ENCODE measurements around the gene PRKAG2. TPM values are rescaled to one million over a fixed set of nuclear protein-coding genes. Genes with fewer than 3 reads are reported as not detected.
A peak's percentile ranks its signal among the peaks of the same experiment; 100 is the strongest.

PRKAG2 gene
- total and polyA plus RNA-seq, 2 experiments from 2014 or later, result 9.1 to 14.9 TPM

- Histone ChIP-seq H3K4me3 (no peak overlapping the region), H3K9me2 (ENCODE audit: insufficient read depth) (no peaks in the 10 kb centered on the region), H2AFZ (no peak overlapping the region), H3K36me3 (ENCODE audit: insufficient read depth) (no peaks in the 10 kb centered on the region), H4K20me1 (replicated peaks; ENCODE audit: insufficient read depth) (no peaks in the 10 kb centered on the region), H3K4me1 (ENCODE audit: insufficient read depth) (peaks cover 7% of the 10 kb centered on the region), H3K27me3 (ENCODE audit: insufficient read depth) (no peaks in the 10 kb centered on the region), H3K27ac (ENCODE audit: low read depth) (no peak overlapping the region), H3K79me2 (replicated peaks; ENCODE audit: insufficient read depth) (no peaks in the 10 kb centered on the region), H3F3A (replicated peaks; ENCODE audit: low read depth) (no peaks in the 10 kb centered on the region), H3K4me2 (no peak overlapping the region)
- Mint-ChIP-seq H3K27ac (no peak overlapping the region), H3K36me3 (ENCODE audit: low read depth) (no peaks in the 10 kb centered on the region; the same call in 2 of the 3 replicates), H3K9me3 (no peaks in the 10 kb centered on the region; the same call in 2 of the 3 replicates), H3K27me3 (ENCODE audit: insufficient read depth, low read depth, poor library complexity) (peaks cover 22% of the 10 kb centered on the region), H3K4me1 (peaks cover 33% of the 10 kb centered on the region), H3K4me3 (no peak overlapping the region)
- ATAC-seq (no peak), DNase-seq (ENCODE audit: low spot score) (no peak)
- TF ChIP-seq REST (IDR thresholded peaks at IDR 0.05; ENCODE audit: unreplicated experiment), result no peak
- TF ChIP-seq STAT1 (IDR thresholded peaks at IDR 0.05; ENCODE audit: unreplicated experiment), result no peak
- TF ChIP-seq ZNF331 (CRISPR knock-in tag; IDR thresholded peaks at IDR 0.05; ENCODE audit: low read depth), result no peak
These were observed 119.6 kb downstream of the PRKAG2 start for GRCh38 chr7:151757274-151757673.

- H3F3A ChIP-seq (replicated peaks; ENCODE audit: low read depth), result no peaks in the 10 kb centered on the region
- H3K27me3 ChIP-seq (ENCODE audit: insufficient read depth), result no peaks in the 10 kb centered on the region
- Mint-ChIP-seq H3K9me3 (no peaks in the 10 kb centered on the region; the same call in 2 of the 3 replicates), H3K4me3 (no peak overlapping the region), H3K27me3 (ENCODE audit: insufficient read depth, low read depth, poor library complexity) (peaks cover 18% of the 10 kb centered on the region), H3K27ac (no peak overlapping the region), H3K4me1 (peaks cover 33% of the 10 kb centered on the region), H3K36me3 (ENCODE audit: low read depth) (no peaks in the 10 kb centered on the region; the same call in 2 of the 3 replicates)
- no peaks in the 10 kb centered on the region for H3K9me2 ChIP-seq (ENCODE audit: insufficient read depth)
- H3K79me2 ChIP-seq (replicated peaks; ENCODE audit: insufficient read depth), result no peaks in the 10 kb centered on the region
- DNase-seq (ENCODE audit: low spot score) (no peak), ATAC-seq (no peak)
- H3K27ac ChIP-seq (ENCODE audit: low read depth), result no peak overlapping the region
- H2AFZ ChIP-seq, result peak overlapping the region; percentile 72
- no peak overlapping the region for H3K4me2 ChIP-seq
- TF ChIP-seq POLR2AphosphoS5 (IDR thresholded peaks at IDR 0.05; ENCODE audit: low read depth) (no peak), ZNF331 (CRISPR knock-in tag; IDR thresholded peaks at IDR 0.05; ENCODE audit: low read depth) (no peak), EZH2phosphoT487 (IDR thresholded peaks at IDR 0.05; ENCODE audit: unreplicated experiment) (no peak), STAT1 (IDR thresholded peaks at IDR 0.05; ENCODE audit: unreplicated experiment) (no peak)
- H4K20me1 ChIP-seq (replicated peaks; ENCODE audit: insufficient read depth), result no peaks in the 10 kb centered on the region
- H3K4me1 ChIP-seq (ENCODE audit: insufficient read depth), result peaks cover 7% of the 10 kb centered on the region
- no peaks in the 10 kb centered on the region for H3K36me3 ChIP-seq (ENCODE audit: insufficient read depth)
- H3K4me3 ChIP-seq, result no peak overlapping the region
These were observed 120.0 kb downstream of the PRKAG2 start for GRCh38 chr7:151756866-151757265.

- no peak overlapping the region for H3K4me3 ChIP-seq
- H3K4me2 ChIP-seq, result no peak overlapping the region
- Mint-ChIP-seq H3K27ac (no peak overlapping the region), H3K36me3 (ENCODE audit: low read depth) (no peaks in the 10 kb centered on the region), H3K4me3 (no peak overlapping the region), H3K9me3 (no peaks in the 10 kb centered on the region; the same call in 2 of the 3 replicates), H3K4me1 (peaks cover 33% of the 10 kb centered on the region), H3K27me3 (ENCODE audit: insufficient read depth, low read depth, poor library complexity) (peaks cover 16% of the 10 kb centered on the region)
- no peak for DNase-seq (ENCODE audit: low spot score)
- no peaks in the 10 kb centered on the region for H3K27me3 ChIP-seq (ENCODE audit: insufficient read depth)
- H3F3A ChIP-seq (replicated peaks; ENCODE audit: low read depth), result no peaks in the 10 kb centered on the region
- H2AFZ ChIP-seq, result peak overlapping the region; percentile 72
- H3K4me1 ChIP-seq (ENCODE audit: insufficient read depth), result peaks cover 7% of the 10 kb centered on the region
- H3K36me3 ChIP-seq (ENCODE audit: insufficient read depth), result no peaks in the 10 kb centered on the region
- H3K27ac ChIP-seq (ENCODE audit: low read depth), result no peak overlapping the region
- H3K79me2 ChIP-seq (replicated peaks; ENCODE audit: insufficient read depth), result no peaks in the 10 kb centered on the region
- no peak for ATAC-seq
- H4K20me1 ChIP-seq (replicated peaks; ENCODE audit: insufficient read depth), result no peaks in the 10 kb centered on the region
- H3K9me2 ChIP-seq (ENCODE audit: insufficient read depth), result no peaks in the 10 kb centered on the region
- TF ChIP-seq ETS1 (IDR thresholded peaks at IDR 0.05), result no peak
These were observed 120.7 kb downstream of the PRKAG2 start for GRCh38 chr7:151756076-151756731.
